ENCODE results near the gene COP1.

DNA sequence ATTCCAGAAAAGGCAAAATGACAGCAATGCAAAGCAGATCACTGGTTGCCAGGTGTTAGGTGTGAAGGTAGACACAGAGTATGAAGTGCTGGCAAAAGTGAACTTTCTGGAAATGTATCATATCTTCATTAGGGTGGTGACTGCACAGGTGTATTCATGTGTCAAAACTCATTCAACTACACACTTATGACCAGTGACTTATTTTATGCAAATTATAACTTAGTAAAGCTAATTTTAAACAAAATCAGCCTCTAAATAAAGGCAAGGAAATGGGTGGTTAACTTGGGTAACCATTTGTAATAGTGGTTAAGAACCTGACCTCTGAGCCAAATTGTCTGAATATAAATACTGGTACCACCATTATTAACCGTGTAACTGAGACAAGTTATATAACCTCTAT, 7.4 kb downstream of the COP1 start:
- no peak for TF ChIP-seq EP300 (IDR thresholded peaks at IDR 0.05)
- TF ChIP-seq JUN (IDR thresholded peaks at IDR 0.05) = no peak
- TF ChIP-seq, protein P1, sequence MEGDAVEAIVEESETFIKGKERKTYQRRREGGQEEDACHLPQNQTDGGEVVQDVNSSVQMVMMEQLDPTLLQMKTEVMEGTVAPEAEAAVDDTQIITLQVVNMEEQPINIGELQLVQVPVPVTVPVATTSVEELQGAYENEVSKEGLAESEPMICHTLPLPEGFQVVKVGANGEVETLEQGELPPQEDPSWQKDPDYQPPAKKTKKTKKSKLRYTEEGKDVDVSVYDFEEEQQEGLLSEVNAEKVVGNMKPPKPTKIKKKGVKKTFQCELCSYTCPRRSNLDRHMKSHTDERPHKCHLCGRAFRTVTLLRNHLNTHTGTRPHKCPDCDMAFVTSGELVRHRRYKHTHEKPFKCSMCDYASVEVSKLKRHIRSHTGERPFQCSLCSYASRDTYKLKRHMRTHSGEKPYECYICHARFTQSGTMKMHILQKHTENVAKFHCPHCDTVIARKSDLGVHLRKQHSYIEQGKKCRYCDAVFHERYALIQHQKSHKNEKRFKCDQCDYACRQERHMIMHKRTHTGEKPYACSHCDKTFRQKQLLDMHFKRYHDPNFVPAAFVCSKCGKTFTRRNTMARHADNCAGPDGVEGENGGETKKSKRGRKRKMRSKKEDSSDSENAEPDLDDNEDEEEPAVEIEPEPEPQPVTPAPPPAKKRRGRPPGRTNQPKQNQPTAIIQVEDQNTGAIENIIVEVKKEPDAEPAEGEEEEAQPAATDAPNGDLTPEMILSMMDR (IDR thresholded peaks at IDR 0.05) = no peak
- TF ChIP-seq CBX2 (IDR thresholded peaks at IDR 0.05; ENCODE audit: borderline replicate concordance, low read depth) = no peak
- TF ChIP-seq PHF8 (IDR thresholded peaks at IDR 0.05; ENCODE audit: borderline replicate concordance, low read depth) = no peak
- TF ChIP-seq CEBPB (IDR thresholded peaks at IDR 0.05) = no peak
- no peak for TF ChIP-seq HDAC2 (IDR thresholded peaks at IDR 0.05)
- TF ChIP-seq, protein P2, sequence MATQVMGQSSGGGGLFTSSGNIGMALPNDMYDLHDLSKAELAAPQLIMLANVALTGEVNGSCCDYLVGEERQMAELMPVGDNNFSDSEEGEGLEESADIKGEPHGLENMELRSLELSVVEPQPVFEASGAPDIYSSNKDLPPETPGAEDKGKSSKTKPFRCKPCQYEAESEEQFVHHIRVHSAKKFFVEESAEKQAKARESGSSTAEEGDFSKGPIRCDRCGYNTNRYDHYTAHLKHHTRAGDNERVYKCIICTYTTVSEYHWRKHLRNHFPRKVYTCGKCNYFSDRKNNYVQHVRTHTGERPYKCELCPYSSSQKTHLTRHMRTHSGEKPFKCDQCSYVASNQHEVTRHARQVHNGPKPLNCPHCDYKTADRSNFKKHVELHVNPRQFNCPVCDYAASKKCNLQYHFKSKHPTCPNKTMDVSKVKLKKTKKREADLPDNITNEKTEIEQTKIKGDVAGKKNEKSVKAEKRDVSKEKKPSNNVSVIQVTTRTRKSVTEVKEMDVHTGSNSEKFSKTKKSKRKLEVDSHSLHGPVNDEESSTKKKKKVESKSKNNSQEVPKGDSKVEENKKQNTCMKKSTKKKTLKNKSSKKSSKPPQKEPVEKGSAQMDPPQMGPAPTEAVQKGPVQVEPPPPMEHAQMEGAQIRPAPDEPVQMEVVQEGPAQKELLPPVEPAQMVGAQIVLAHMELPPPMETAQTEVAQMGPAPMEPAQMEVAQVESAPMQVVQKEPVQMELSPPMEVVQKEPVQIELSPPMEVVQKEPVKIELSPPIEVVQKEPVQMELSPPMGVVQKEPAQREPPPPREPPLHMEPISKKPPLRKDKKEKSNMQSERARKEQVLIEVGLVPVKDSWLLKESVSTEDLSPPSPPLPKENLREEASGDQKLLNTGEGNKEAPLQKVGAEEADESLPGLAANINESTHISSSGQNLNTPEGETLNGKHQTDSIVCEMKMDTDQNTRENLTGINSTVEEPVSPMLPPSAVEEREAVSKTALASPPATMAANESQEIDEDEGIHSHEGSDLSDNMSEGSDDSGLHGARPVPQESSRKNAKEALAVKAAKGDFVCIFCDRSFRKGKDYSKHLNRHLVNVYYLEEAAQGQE (IDR thresholded peaks at IDR 0.05) = no peak

All from A549 (cell line).